ENCODE data around the gene CASQ2.

- TF ChIP-seq POLR2A (IDR thresholded peaks at IDR 0.05) (no peak), CTCF (IDR thresholded peaks at IDR 0.05) (no peak), POLR2AphosphoS5 (IDR thresholded peaks at IDR 0.05) (no peak), EP300 (IDR thresholded peaks at IDR 0.05) (no peak)
Observed at GRCh38 chr1:115726161-115726560, 42.4 kb downstream of the CASQ2 start.
